ENCODE measurements around the gene STRIP2.
A peak's percentile ranks its signal among the peaks of the same experiment; 100 is the strongest.

Gene STRIP2

GRCh38 chr7:129497156-129497555 lies 62.9 kb downstream of the STRIP2 start:
- in situ Hi-C loops (cut with HindIII; ENCODE audit: low sequenced_read_pairs): no loop called here
- TF ChIP-seq CTCF (IDR thresholded peaks at IDR 0.05; ENCODE audit: low read depth, low read length, missing control alignments): no peak

GRCh38 chr7:129498021-129498420 lies 63.8 kb downstream of the STRIP2 start:
- DNase-seq (ENCODE audit: low read depth): no peak
- no peak for TF ChIP-seq CTCF (IDR thresholded peaks at IDR 0.05; ENCODE audit: low read depth, low read length, missing control alignments)
- H3K4me3 ChIP-seq (ENCODE audit: low read depth, low read length): no peak overlapping the region
- in situ Hi-C loops (cut with HindIII; ENCODE audit: low sequenced_read_pairs): no loop called here

More at GRCh38 chr7:129497156-129497555, 62.9 kb downstream of the STRIP2 start:
- no peak for DNase-seq (ENCODE audit: low read depth)
- H3K4me3 ChIP-seq (ENCODE audit: low read depth, low read length): no peak overlapping the region

- in situ Hi-C loops (cut with HindIII; ENCODE audit: low sequenced_read_pairs): no loop called here
Measured at GRCh38 chr7:129499999-129500398, 65.8 kb downstream of the STRIP2 start.

GRCh38 chr7:129501760-129502707 lies 67.8 kb downstream of the STRIP2 start, which contains the start of gene SMKR1:
Gene SMKR1 (plus strand): TSS chr7:129502531. CDS start chr7:129502825, 294 bp downstream.
- no peak for TF ChIP-seq CTCF (IDR thresholded peaks at IDR 0.05; ENCODE audit: low read depth, low read length, missing control alignments)
- H3K4me3 ChIP-seq (ENCODE audit: low read depth, low read length): peak within 1 kb of the TSS; percentile 42
- DNase-seq (ENCODE audit: low read depth): no peak
- in situ Hi-C loops (cut with HindIII; ENCODE audit: low sequenced_read_pairs): no loop called here

More at GRCh38 chr7:129499999-129500398, 65.8 kb downstream of the STRIP2 start:
- DNase-seq (ENCODE audit: low read depth): no peak
- no peak for TF ChIP-seq CTCF (IDR thresholded peaks at IDR 0.05; ENCODE audit: low read depth, low read length, missing control alignments)
- no peak overlapping the region for H3K4me3 ChIP-seq (ENCODE audit: low read depth, low read length)

- in situ Hi-C loops (cut with HindIII; ENCODE audit: low sequenced_read_pairs): no loop called here
- TF ChIP-seq CTCF (IDR thresholded peaks at IDR 0.05; ENCODE audit: low read depth, low read length, missing control alignments): peak; percentile 6
- no peak for DNase-seq (ENCODE audit: low read depth)
- H3K4me3 ChIP-seq (ENCODE audit: low read depth, low read length): peak overlapping the region; percentile 42
Measured at GRCh38 chr7:129502708-129503685, 68.8 kb downstream of the STRIP2 start.

- TF ChIP-seq CTCF (IDR thresholded peaks at IDR 0.05; ENCODE audit: low read depth, low read length, missing control alignments): no peak
- in situ Hi-C loops (cut with HindIII; ENCODE audit: low sequenced_read_pairs): no loop called here
- DNase-seq (ENCODE audit: low read depth): no peak
- no peak overlapping the region for H3K4me3 ChIP-seq (ENCODE audit: low read depth, low read length)
Measured at GRCh38 chr7:129503725-129504124, 69.5 kb downstream of the STRIP2 start.

All from astrocyte of the cerebellum (primary cell).